SU-DHL-6 (cell line): ENCODE measurements around the gene OR2V1.

Source experiments
- EZH2phosphoT487 ChIP-seq: fragments of 200-600 bp; sonication (generic), shearing (Covaris generic); conservative IDR thresholded peaks from 2 replicates; pipeline ENCODE4 v1.6.1; 2018; ENCODE audit warnings: mild to moderate bottlenecking, antibody characterized with exemption, low read length, moderate library complexity, mixed read lengths
- TF ChIP-seq, protein P1 (sequence below): fragments of 200-600 bp; sonication (generic); IDR thresholded peaks from one replicate; pipeline ENCODE4 v1.5.1; 2017; ENCODE audit warnings: antibody characterized with exemption, mild to moderate bottlenecking, low read length, moderate library complexity; ENCODE audit not compliant: insufficient read depth, poor library complexity, severe bottlenecking

DNA sequence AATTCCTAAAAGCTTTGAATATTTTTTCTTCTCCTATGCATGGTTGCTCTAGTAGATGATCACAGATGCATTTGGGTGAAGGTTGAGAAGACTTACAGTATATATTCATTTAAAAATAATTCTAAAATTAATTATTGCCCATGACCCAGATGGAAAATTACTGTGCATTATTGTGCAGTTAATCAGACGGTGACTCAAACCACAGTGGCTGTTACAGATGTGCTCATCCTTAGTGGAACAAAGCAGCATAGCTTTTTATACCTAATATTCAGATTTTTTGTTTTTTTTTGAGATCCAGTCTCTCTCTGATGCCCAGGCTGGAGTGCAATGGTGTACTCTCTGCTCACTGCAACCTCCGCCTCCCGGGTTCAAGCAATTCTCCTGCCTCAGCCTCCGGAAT is 10.7 kb downstream of the OR2V1 start:
- TF ChIP-seq, protein P1, sequence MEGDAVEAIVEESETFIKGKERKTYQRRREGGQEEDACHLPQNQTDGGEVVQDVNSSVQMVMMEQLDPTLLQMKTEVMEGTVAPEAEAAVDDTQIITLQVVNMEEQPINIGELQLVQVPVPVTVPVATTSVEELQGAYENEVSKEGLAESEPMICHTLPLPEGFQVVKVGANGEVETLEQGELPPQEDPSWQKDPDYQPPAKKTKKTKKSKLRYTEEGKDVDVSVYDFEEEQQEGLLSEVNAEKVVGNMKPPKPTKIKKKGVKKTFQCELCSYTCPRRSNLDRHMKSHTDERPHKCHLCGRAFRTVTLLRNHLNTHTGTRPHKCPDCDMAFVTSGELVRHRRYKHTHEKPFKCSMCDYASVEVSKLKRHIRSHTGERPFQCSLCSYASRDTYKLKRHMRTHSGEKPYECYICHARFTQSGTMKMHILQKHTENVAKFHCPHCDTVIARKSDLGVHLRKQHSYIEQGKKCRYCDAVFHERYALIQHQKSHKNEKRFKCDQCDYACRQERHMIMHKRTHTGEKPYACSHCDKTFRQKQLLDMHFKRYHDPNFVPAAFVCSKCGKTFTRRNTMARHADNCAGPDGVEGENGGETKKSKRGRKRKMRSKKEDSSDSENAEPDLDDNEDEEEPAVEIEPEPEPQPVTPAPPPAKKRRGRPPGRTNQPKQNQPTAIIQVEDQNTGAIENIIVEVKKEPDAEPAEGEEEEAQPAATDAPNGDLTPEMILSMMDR: no peak
- TF ChIP-seq EZH2phosphoT487: no peak
